Neural cell (in vitro differentiated cells): ENCODE data around the gene GOT1.

Experiments used
- CTCF ChIP-seq: fragments of 450-650 bp; IDR thresholded peaks from 2 replicates; pipeline ENCODE4 v1.5.1; 2014; ENCODE audit warnings: antibody characterized with exemption, mild to moderate bottlenecking, moderate library complexity; ENCODE audit not compliant: poor library complexity, severe bottlenecking
- EZH2 ChIP-seq: fragments of 200-600, 300-800 bp; shearing (Covaris generic), sonication (generic); IDR thresholded peaks from 2 replicates; pipeline ENCODE4 v1.6.1; 2014; ENCODE audit warnings: antibody characterized with exemption, low read length, borderline replicate concordance, mild to moderate bottlenecking; ENCODE audit not compliant: insufficient read depth, poor library complexity, severe bottlenecking
- POLR2AphosphoS5 ChIP-seq: IDR thresholded peaks from 2 replicates; pipeline ENCODE4 v1.6.1; 2012
- RAD21 ChIP-seq: fragments of 450-650 bp; conservative IDR thresholded peaks from 2 replicates; pipeline ENCODE4 v1.6.1; 2014; ENCODE audit warnings: antibody characterized with exemption, mild to moderate bottlenecking, moderate library complexity
- REST ChIP-seq: IDR thresholded peaks from 2 replicates; pipeline ENCODE4 v1.6.1; 2012; ENCODE audit warnings: borderline replicate concordance
- SMC3 ChIP-seq: fragments of 450-650 bp; conservative IDR thresholded peaks from 2 replicates; pipeline ENCODE4 v1.6.1; 2014; ENCODE audit warnings: antibody characterized with exemption, mild to moderate bottlenecking, moderate library complexity; ENCODE audit not compliant: poor library complexity
- TAF1 ChIP-seq: IDR thresholded peaks from 2 replicates; pipeline ENCODE4 v1.6.1; 2012; ENCODE audit warnings: low read depth

- TF ChIP-seq CTCF: no peak
- TF ChIP-seq EZH2: no peak
- TF ChIP-seq SMC3: no peak
- no peak for TF ChIP-seq REST
- no peak for TF ChIP-seq RAD21
- no peak for TF ChIP-seq POLR2AphosphoS5
- TF ChIP-seq TAF1: no peak
These were observed 66.3 kb downstream of the GOT1 start for GRCh38 chr10:99364125-99364524.
